Measurements from ENCODE around the gene DOCK10.

DNA sequence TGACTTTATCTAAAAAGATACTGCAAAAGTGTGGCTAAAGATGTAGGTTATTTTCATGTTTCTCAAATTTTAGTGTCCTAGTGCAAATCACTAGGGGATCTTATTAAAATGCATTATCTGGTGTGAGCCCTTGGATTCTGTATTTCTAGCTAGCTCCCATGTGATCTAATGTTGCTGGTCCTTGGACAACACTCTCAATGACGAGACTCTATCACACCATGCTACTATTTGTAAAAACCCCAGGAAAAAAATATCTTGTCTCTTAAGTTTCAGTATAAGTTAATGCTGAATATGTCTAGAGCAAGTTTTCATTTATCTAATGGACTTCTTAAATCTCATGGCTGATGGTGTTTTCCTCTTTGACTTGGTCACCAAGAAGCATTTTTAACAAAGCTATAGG lies 5.8 kb downstream of the DOCK10 start:
- no peak for TF ChIP-seq CTCF (IDR thresholded peaks at IDR 0.05)
- TF ChIP-seq POLR2A (IDR thresholded peaks at IDR 0.05), result no peak

Data from heart left ventricle (tissue), 13 donors.